Thoracic aorta (tissue), 2 donors: ENCODE data around the gene ST8SIA3. TPM values are rescaled to one million over a fixed set of nuclear protein-coding genes. Genes with fewer than 3 reads are reported as not detected.

Experiments used
- ATAC-seq: fragments of 150-250 bp; one replicate; pipeline ENCODE4 v1.8.0; 2017; ENCODE audit warnings: low read depth; ENCODE audit not compliant: insufficient number of reproducible peaks, low FRiP score
- DNase-seq: peaks from one replicate; pipeline ENCODE4 v3.0.0-alpha.2; 2020; ENCODE audit warnings: low spot score
- H3K27ac ChIP-seq, 2 donors: fragments of 200-600 bp; sonication (generic); 1 replicate in 1 of 2; 2 replicates in 1 of 2; pipeline ENCODE4 v1.5.1; 2016; ENCODE audit warnings: mild to moderate bottlenecking in 2 of 2, moderate library complexity in 2 of 2
- H3K27me3 ChIP-seq: fragments of 200-600 bp; sonication (generic); replicated peaks from 2 replicates; pipeline ENCODE4 v1.6.0; 2016; ENCODE audit warnings: mild to moderate bottlenecking; ENCODE audit not compliant: insufficient read depth
- H3K36me3 ChIP-seq: fragments of 200-600 bp; sonication (generic); one replicate; pipeline ENCODE4 v1.5.1; 2016
- H3K4me1 ChIP-seq, 2 donors: fragments of 200-600 bp; sonication (generic); 1 replicate in 1 of 2; 2 replicates in 1 of 2; pipeline versions ENCODE4 v1.5.1 to v1.6.0; 2016; ENCODE audit warnings: low read depth in 2 of 2, mild to moderate bottlenecking in 1 of 2; ENCODE audit not compliant: control insufficient read depth in 1 of 2
- H3K4me3 ChIP-seq: fragments of 200-600 bp; sonication (generic); 2 replicates; pipeline ENCODE4 v1.5.1; 2016; ENCODE audit warnings: mild to moderate bottlenecking
- H3K9me3 ChIP-seq: fragments of 200-600 bp; sonication (generic); 2 replicates; pipeline ENCODE4 v1.5.1; 2016
- CTCF ChIP-seq: fragments of 200-600 bp; sonication (generic); IDR thresholded peaks from one replicate; pipeline ENCODE4 v1.5.1; 2019; ENCODE audit warnings: antibody characterized with exemption
- total RNA-seq, 2 donors: library from RNA; depleted of rRNA; stranded (reverse); fragments of >200 nt; gene quantifications; one replicate each; pipeline versions ENCODE4 v1.1.0 to v1.2.3, GENCODE V29; 2016

ST8SIA3 gene
- total RNA-seq, 2 donors from 2014 or later, result not detected

GRCh38 chr18:57404345-57404744 is 52.0 kb downstream of the ST8SIA3 start:
- H3K9me3 ChIP-seq, result no peaks in the 10 kb centered on the region
- DNase-seq (no peak), ATAC-seq (no peak)
- no peak overlapping the region for H3K27ac ChIP-seq
- no peak overlapping the region for H3K4me3 ChIP-seq
- no peaks in the 10 kb centered on the region for H3K36me3 ChIP-seq
- no peak for TF ChIP-seq CTCF
- H3K4me1 ChIP-seq, result no peaks in the 10 kb centered on the region
- no peaks in the 10 kb centered on the region for H3K27me3 ChIP-seq

- no peaks in the 10 kb centered on the region for H3K9me3 ChIP-seq
- DNase-seq (no peak), ATAC-seq (no peak)
- H3K36me3 ChIP-seq, result no peaks in the 10 kb centered on the region
- H3K27me3 ChIP-seq, result no peaks in the 10 kb centered on the region
- no peak for TF ChIP-seq CTCF
- H3K4me1 ChIP-seq, result no peaks in the 10 kb centered on the region
- H3K27ac ChIP-seq, result no peak overlapping the region
- H3K4me3 ChIP-seq, result no peak overlapping the region
Observed at GRCh38 chr18:57409650-57410049, 57.3 kb downstream of the ST8SIA3 start.

- Histone ChIP-seq H3K9me3 (no peaks in the 10 kb centered on the region), H3K4me1 (no peaks in the 10 kb centered on the region), H3K27ac (no peak overlapping the region), H3K36me3 (no peaks in the 10 kb centered on the region), H3K4me3 (no peak overlapping the region), H3K27me3 (no peaks in the 10 kb centered on the region)
- no peak for TF ChIP-seq CTCF
- no peak for DNase-seq
- no peak for ATAC-seq
Observed at GRCh38 chr18:57410749-57411148, 58.4 kb downstream of the ST8SIA3 start.

- H3K9me3 ChIP-seq, result no peaks in the 10 kb centered on the region
- no peak overlapping the region for H3K4me3 ChIP-seq
- no peaks in the 10 kb centered on the region for H3K36me3 ChIP-seq
- DNase-seq, result no peak
- no peaks in the 10 kb centered on the region for H3K4me1 ChIP-seq
- H3K27me3 ChIP-seq, result no peaks in the 10 kb centered on the region
- ATAC-seq, result no peak
- no peak overlapping the region for H3K27ac ChIP-seq
- TF ChIP-seq CTCF, result no peak
Observed at GRCh38 chr18:57416542-57416941, 64.2 kb downstream of the ST8SIA3 start.

Other genes starting within 250 kb of the ST8SIA3 start
- not detected for gene BOD1L2, start 205.5 kb upstream of the ST8SIA3 start, total RNA-seq
- not detected for gene ONECUT2, start 82.8 kb downstream of the ST8SIA3 start, total RNA-seq
- gene FECH, start 234.1 kb downstream of the ST8SIA3 start, total RNA-seq, result 10 to 100 TPM; 34.4 to 39.6 TPM